GM23248 (cell line): Measurements from ENCODE around the gene SLC22A5. TPM values are rescaled to one million over a fixed set of nuclear protein-coding genes. Genes with fewer than 3 reads are reported as not detected.

Source experiments
- DNase-seq: peaks from one replicate; pipeline ENCODE4 v3.0.0-alpha.2; 2015
- H2AFZ ChIP-seq: fragments of 200-600 bp; sonication (generic); 2 replicates; pipeline ENCODE4 v1.6.1; 2016; ENCODE audit warnings: antibody characterized with exemption
- H3F3A ChIP-seq: fragments of 200-600 bp; sonication (generic); 2 replicates; pipeline ENCODE4 v1.6.1; 2016; ENCODE audit warnings: mild to moderate bottlenecking, antibody characterized with exemption, mixed run types; ENCODE audit not compliant: insufficient read depth
- H3K27ac ChIP-seq: fragments of 200-600 bp; sonication (generic); 2 replicates; pipeline ENCODE4 v1.5.1; 2016; ENCODE audit warnings: mild to moderate bottlenecking
- H3K27me3 ChIP-seq: fragments of 200-600 bp; sonication (generic); replicated peaks from 2 replicates; pipeline ENCODE4 v1.6.1; 2016; ENCODE audit warnings: mild to moderate bottlenecking; ENCODE audit not compliant: insufficient read depth
- H3K36me3 ChIP-seq: fragments of 200-600 bp; sonication (generic); 2 replicates; pipeline ENCODE4 v1.6.1; 2016; ENCODE audit warnings: low read depth, mild to moderate bottlenecking
- H3K4me1 ChIP-seq: fragments of 200-600 bp; sonication (generic); 2 replicates; pipeline ENCODE4 v1.6.1; 2016; ENCODE audit warnings: mild to moderate bottlenecking; ENCODE audit not compliant: insufficient read depth
- H3K4me2 ChIP-seq: fragments of 200-600 bp; sonication (generic); one replicate; pipeline ENCODE4 v1.6.1; 2016; ENCODE audit warnings: mild to moderate bottlenecking; ENCODE audit not compliant: unreplicated experiment
- H3K4me3 ChIP-seq: fragments of 200-600 bp; sonication (generic); 2 replicates; pipeline ENCODE4 v1.5.1; 2016; ENCODE audit warnings: mild to moderate bottlenecking
- H3K79me2 ChIP-seq: fragments of 200-600 bp; sonication (generic); 2 replicates; pipeline ENCODE4 v1.6.1; 2016; ENCODE audit warnings: mild to moderate bottlenecking; ENCODE audit not compliant: insufficient read depth
- H3K9ac ChIP-seq: fragments of 200-600 bp; sonication (generic); 2 replicates; pipeline ENCODE4 v1.6.1; 2016; ENCODE audit warnings: mild to moderate bottlenecking
- H3K9me2 ChIP-seq: fragments of 200-600 bp; sonication (generic); 2 replicates; pipeline ENCODE4 v1.6.1; 2016; ENCODE audit warnings: mixed run types, mild to moderate bottlenecking, moderate library complexity; ENCODE audit not compliant: insufficient read depth
- H3K9me3 ChIP-seq: fragments of 200-600 bp; sonication (generic); one replicate; pipeline ENCODE4 v1.6.1; 2017; ENCODE audit warnings: low read depth
- H4K20me1 ChIP-seq: fragments of 200-600 bp; sonication (generic); 2 replicates; pipeline ENCODE4 v1.6.0; 2016; ENCODE audit not compliant: insufficient read depth
- EZH2 ChIP-seq: fragments of 200-600 bp; sonication (generic); IDR thresholded peaks from 2 replicates; pipeline ENCODE4 v1.6.1; 2018; ENCODE audit warnings: antibody characterized with exemption, mild to moderate bottlenecking; ENCODE audit not compliant: insufficient read depth, poor library complexity, severe bottlenecking
- EZH2phosphoT487 ChIP-seq: fragments of 200-600 bp; sonication (generic); IDR thresholded peaks from 2 replicates; pipeline ENCODE4 v1.6.1; 2018; ENCODE audit warnings: antibody characterized with exemption, moderate library complexity, mild to moderate bottlenecking, low read depth; ENCODE audit not compliant: insufficient read depth
- WGBS, 2 experiments: methylation state at CpG; one replicate each; pipeline ENCODE4 v1.1.6; 2015 to 2017; ENCODE audit warnings: low lambda C conversion rate in 2 of 2, low coverage in 1 of 2; ENCODE audit errors: missing lambda C conversion rate in 2 of 2; 5-methylcytosine and 5-hydroxymethylcytosine counted together
- in situ Hi-C: fragments of 300-500 bp; cut with MboI; formaldehyde crosslinking; loops from 2 replicates; pipeline ENCODE4 v1.15.0; 2020
- polyA plus RNA-seq: library from polyadenylated mRNA; unstranded; fragments of >200 nt; fragmentation: Nextera tagmentation; extraction: Ambion mirVana; gene quantifications from 2 replicates; pipeline ENCODE4 v1.2.1, GENCODE V29; 2016
- total RNA-seq: library from RNA; depleted of rRNA; stranded (reverse); fragments of >200 nt; shearing (Covaris generic); gene quantifications from 2 replicates; pipeline ENCODE4 v1.2.3, GENCODE V29; 2014

SLC22A5 gene
- total and polyA plus RNA-seq, 2 experiments from 2014 or later, result 1.7 to 3.0 TPM

DNA sequence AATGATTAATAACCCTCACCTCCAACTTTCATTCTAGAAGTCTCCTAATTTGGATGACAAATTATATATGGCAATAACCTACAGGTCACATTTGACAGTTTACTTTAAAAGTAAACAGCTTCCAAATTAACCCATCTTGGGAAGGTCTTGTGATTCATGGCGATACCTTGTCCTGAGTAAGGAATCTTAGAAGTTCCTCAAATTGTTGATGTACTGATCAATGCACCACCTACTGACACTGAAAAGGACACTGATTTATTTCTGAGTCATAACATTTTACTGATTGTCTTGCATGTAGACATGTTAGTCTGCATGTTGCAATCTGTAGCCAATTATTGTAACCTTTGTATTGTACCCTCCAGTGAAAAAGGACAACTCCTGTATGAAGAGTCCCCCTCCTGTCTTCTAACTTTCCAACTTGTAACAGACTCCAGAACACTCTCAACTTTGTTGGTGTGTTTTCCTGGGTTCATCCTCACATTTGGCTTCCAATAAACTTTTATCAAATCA, 16.0 kb upstream of the SLC22A5 start:
- Histone ChIP-seq H3K27me3 (no peaks in the 10 kb centered on the region), H3K36me3 (no peaks in the 10 kb centered on the region), H3K4me3 (no peak overlapping the region), H3F3A (no peaks in the 10 kb centered on the region), H4K20me1 (no peaks in the 10 kb centered on the region), H3K9me3 (no peaks in the 10 kb centered on the region), H3K4me1 (no peaks in the 10 kb centered on the region), H3K4me2 (no peak overlapping the region), H3K9me2 (no peaks in the 10 kb centered on the region), H3K9ac (no peak overlapping the region), H3K79me2 (no peaks in the 10 kb centered on the region), H2AFZ (no peak overlapping the region), H3K27ac (no peak overlapping the region)
- TF ChIP-seq EZH2 (no peak), EZH2phosphoT487 (no peak)
- in situ Hi-C loops, result no loop called here
- 88 to 100% methylated on average over 1 of the region's 1 CpG for WGBS, 2 experiments
- no peak for DNase-seq

DNA sequence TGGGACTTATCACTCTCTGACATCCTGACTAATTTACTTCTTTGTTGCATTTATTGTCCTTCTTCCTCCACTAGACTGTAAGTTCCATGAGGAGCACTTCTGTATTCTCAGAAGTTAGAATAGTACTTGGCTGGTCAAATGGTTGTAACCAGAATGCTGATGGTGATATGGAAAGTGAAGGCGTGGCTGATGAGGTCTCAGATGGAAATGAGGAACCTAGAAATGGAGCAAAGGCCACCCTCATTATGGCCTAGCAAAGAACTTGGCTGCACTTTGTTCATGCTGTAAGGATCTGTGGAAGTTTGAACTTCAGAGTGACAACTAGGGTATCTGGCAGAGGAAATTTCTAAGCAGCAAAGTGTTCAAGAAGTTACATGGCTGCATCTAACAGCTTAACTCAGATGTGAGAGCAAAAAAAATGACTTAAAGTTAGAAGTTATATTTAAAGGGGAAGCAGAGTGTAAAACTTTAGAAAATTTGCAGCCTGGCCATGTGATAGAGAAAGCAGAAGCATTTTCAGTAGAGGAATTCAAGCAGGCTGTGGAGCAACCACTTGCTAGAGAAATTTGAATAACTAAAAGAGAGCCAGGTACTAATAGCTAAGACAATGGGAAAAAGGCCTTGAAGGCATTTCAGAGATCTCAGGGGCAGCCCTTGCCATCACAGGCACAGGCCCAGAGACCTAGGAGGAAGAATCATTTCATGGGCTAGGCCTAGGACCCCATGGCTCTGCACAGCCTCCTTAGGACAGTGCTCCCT, 14.9 kb upstream of the SLC22A5 start:
- Histone ChIP-seq H3K9ac (no peak overlapping the region), H3K36me3 (no peaks in the 10 kb centered on the region), H4K20me1 (no peaks in the 10 kb centered on the region), H3F3A (no peaks in the 10 kb centered on the region), H3K9me3 (no peaks in the 10 kb centered on the region), H2AFZ (no peak overlapping the region), H3K79me2 (no peaks in the 10 kb centered on the region), H3K27me3 (no peaks in the 10 kb centered on the region), H3K4me1 (no peaks in the 10 kb centered on the region), H3K9me2 (no peaks in the 10 kb centered on the region), H3K4me2 (no peak overlapping the region), H3K4me3 (no peak overlapping the region), H3K27ac (no peak overlapping the region)
- TF ChIP-seq EZH2phosphoT487 (no peak), EZH2 (no peak)
- 91 to 94% methylated on average over 1 of the region's 1 CpG for WGBS, 2 experiments
- in situ Hi-C loops, result no loop called here
- no peak for DNase-seq

DNA sequence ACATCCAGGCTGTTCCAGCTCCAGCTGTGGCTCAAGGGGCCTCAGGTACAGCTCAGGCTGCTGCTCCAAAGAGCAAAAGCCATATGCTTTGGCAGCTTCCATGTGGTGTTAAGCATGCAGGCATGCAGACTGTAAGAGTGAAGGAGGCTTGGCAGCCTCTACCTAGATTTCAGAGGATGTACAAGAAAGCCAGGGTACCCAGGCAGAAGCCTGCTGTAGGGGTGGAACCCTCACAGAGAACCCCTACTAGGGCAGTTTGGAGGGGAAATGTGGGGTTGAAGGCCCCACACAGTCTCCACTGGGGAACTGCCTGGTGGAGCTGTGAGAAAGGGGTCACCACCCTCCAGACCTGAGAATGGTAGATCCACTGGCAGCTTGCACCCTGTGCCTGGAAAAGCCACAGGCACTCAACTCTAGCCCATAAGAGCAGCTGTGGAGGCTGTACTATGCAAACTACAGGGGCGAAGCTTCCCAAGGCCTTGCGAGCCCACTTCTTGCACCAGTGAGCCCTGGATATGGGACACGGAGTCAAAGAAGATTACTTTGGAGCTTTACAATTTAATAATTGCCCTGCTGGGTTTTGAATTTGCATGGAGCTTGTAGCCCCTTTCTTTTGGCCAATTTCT, 14.3 kb upstream of the SLC22A5 start:
- TF ChIP-seq EZH2phosphoT487 (no peak), EZH2 (no peak)
- H3K4me3 ChIP-seq, result no peak overlapping the region
- no peaks in the 10 kb centered on the region for H3F3A ChIP-seq
- no peaks in the 10 kb centered on the region for H3K79me2 ChIP-seq
- in situ Hi-C loops, result no loop called here
- H2AFZ ChIP-seq, result no peak overlapping the region
- H3K9ac ChIP-seq, result no peak overlapping the region
- WGBS, 2 experiments, result 90% methylated on average over 3 of the region's 3 CpGs
- no peak overlapping the region for H3K27ac ChIP-seq
- no peaks in the 10 kb centered on the region for H3K9me2 ChIP-seq
- H3K4me2 ChIP-seq, result no peak overlapping the region
- H3K9me3 ChIP-seq, result no peaks in the 10 kb centered on the region
- no peaks in the 10 kb centered on the region for H3K4me1 ChIP-seq
- H4K20me1 ChIP-seq, result no peaks in the 10 kb centered on the region
- H3K27me3 ChIP-seq, result no peaks in the 10 kb centered on the region
- H3K36me3 ChIP-seq, result no peaks in the 10 kb centered on the region
- DNase-seq, result no peak

DNA sequence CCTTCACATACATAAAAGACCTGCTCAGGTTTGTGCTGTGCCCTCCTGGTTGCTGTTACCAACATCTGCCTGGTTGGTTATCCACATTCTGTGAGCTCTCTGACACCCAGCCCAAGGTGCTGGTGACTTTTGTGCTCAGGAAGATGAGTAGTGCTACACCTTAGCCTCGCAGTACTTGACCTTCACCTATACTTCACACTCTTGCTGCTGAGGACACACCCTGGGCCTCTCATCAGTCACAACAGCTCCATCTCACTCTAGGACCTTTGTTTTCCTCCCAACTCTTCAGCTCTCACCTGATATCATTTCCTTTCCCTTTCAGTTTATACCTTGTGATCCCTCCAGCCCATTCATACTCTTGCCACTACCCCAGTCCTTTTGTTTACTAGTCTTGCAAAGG, 10.7 kb upstream of the SLC22A5 start:
- H3K4me1 ChIP-seq, result peaks cover 8% of the 10 kb centered on the region
- peaks cover 9% of the 10 kb centered on the region for H3F3A ChIP-seq
- no peaks in the 10 kb centered on the region for H4K20me1 ChIP-seq
- H3K9ac ChIP-seq, result no peak overlapping the region
- 59 to 60% methylated on average over 1 of the region's 1 CpG for WGBS, 2 experiments
- H3K9me3 ChIP-seq, result no peaks in the 10 kb centered on the region
- H3K36me3 ChIP-seq, result no peaks in the 10 kb centered on the region
- TF ChIP-seq EZH2 (no peak), EZH2phosphoT487 (no peak)
- no peak overlapping the region for H2AFZ ChIP-seq
- DNase-seq, result no peak
- no peaks in the 10 kb centered on the region for H3K9me2 ChIP-seq
- no peak overlapping the region for H3K27ac ChIP-seq
- no peak overlapping the region for H3K4me3 ChIP-seq
- no peaks in the 10 kb centered on the region for H3K27me3 ChIP-seq
- H3K4me2 ChIP-seq, result no peak overlapping the region
- no peaks in the 10 kb centered on the region for H3K79me2 ChIP-seq
- in situ Hi-C loops, result no loop called here
